PC-9 (cell line): Measurements from ENCODE around the gene RYR3. TPM values are rescaled to one million over a fixed set of nuclear protein-coding genes. Genes with fewer than 3 reads are reported as not detected.

Experiments used
- BruUV-seq: library from RNA; stranded (reverse); fragments of 400-500 nt; replicated peaks from 2 replicates; lab custom pipeline; 2021; lab: Mats Ljungman, UMichigan
- CTCF ChIA-PET: fragments of 300-600 bp; sonication (Branson Sonifier 250); formaldehyde crosslinking; loops from one replicate; lab custom pipeline; 2022; ENCODE audit warnings: antibody characterized with exemption; lab: Charles Lee
- POLR2A ChIA-PET: fragments of 300-600 bp; sonication (Branson Sonifier 250); formaldehyde crosslinking; loops from one replicate; lab custom pipeline; 2022; ENCODE audit warnings: antibody characterized with exemption; ENCODE audit not compliant: unreplicated experiment; lab: Charles Lee
- DNase-seq, 2 experiments: peaks; one replicate each; pipeline versions ENCODE4 v3.0.0 to v3.0.0-alpha.2; 2015 to 2022; ENCODE audit warnings: mixed read lengths in 1 of 2
- H2AFZ ChIP-seq: fragments of 200-600 bp; sonication (generic); 2 replicates; pipeline ENCODE4 v1.8.1; 2017; ENCODE audit warnings: antibody characterized with exemption
- H3F3A ChIP-seq: fragments of 200-600 bp; sonication (generic); 2 replicates; pipeline ENCODE4 v1.8.1; 2017; ENCODE audit warnings: antibody characterized with exemption, mild to moderate bottlenecking, low read depth; ENCODE audit not compliant: insufficient read depth
- H3K27ac ChIP-seq: fragments of 200-600 bp; sonication (generic); 2 replicates; pipeline ENCODE4 v1.6.1; 2016; ENCODE audit warnings: mixed run types
- H3K27me3 ChIP-seq: fragments of 200-600 bp; sonication (generic); 2 replicates; pipeline ENCODE4 v1.6.1; 2016; ENCODE audit warnings: low read depth, mixed run types; ENCODE audit not compliant: insufficient read depth
- H3K36me3 ChIP-seq: fragments of 200-600 bp; sonication (generic); 2 replicates; pipeline ENCODE4 v1.6.1; 2016; ENCODE audit warnings: low read depth, mixed run types
- H3K4me1 ChIP-seq: fragments of 200-600 bp; sonication (generic); replicated peaks from 2 replicates; pipeline ENCODE4 v1.6.1; 2016; ENCODE audit warnings: mixed run types; ENCODE audit not compliant: insufficient read depth
- H3K4me2 ChIP-seq: fragments of 200-600 bp; sonication (generic); 2 replicates; pipeline ENCODE4 v1.6.1; 2017; ENCODE audit warnings: mixed run types
- H3K4me3 ChIP-seq: fragments of 200-600 bp; sonication (generic); 2 replicates; pipeline ENCODE4 v1.6.1; 2016; ENCODE audit warnings: mixed run types
- H3K79me2 ChIP-seq: fragments of 200-600 bp; sonication (generic); 2 replicates; pipeline ENCODE4 v1.6.1; 2017; ENCODE audit warnings: low read depth, mixed run types
- H3K9me2 ChIP-seq: fragments of 200-600 bp; sonication (generic); 2 replicates; pipeline ENCODE4 v1.8.1; 2017; ENCODE audit warnings: mild to moderate bottlenecking; ENCODE audit not compliant: insufficient read depth
- H3K9me3 ChIP-seq: fragments of 200-600 bp; sonication (generic); 2 replicates; pipeline ENCODE4 v1.8.1; 2016; ENCODE audit warnings: low read depth; ENCODE audit not compliant: insufficient read depth
- H4K20me1 ChIP-seq: fragments of 200-600 bp; sonication (generic); 2 replicates; pipeline ENCODE4 v1.8.1; 2017; ENCODE audit not compliant: insufficient read depth
- EZH2 ChIP-seq: fragments of 200-600 bp; sonication (generic); IDR thresholded peaks from 2 replicates; pipeline ENCODE4 v1.8.0; 2017; ENCODE audit warnings: antibody characterized with exemption, low read depth
- intact Hi-C: fragments of 100-400 bp; cut with micrococcal nuclease; formaldehyde crosslinking; loops from one replicate; pipeline ENCODE4 v1.10.0; 2022; ENCODE audit not compliant: unreplicated experiment
- total RNA-seq: library from RNA; stranded (reverse); gene quantifications from 2 replicates; pipeline ENCODE4 v1.2.3, GENCODE V29; 2021
- TF ChIP-seq, protein P1 (sequence below): fragments of 200-600 bp; sonication (generic); conservative IDR thresholded peaks from 2 replicates; pipeline ENCODE4 v1.6.1; 2017; ENCODE audit warnings: mixed run types, antibody characterized with exemption, mild to moderate bottlenecking, moderate library complexity

The RYR3 gene
- total RNA-seq, 1 experiment from 2014 or later = 0.15 TPM

DNA sequence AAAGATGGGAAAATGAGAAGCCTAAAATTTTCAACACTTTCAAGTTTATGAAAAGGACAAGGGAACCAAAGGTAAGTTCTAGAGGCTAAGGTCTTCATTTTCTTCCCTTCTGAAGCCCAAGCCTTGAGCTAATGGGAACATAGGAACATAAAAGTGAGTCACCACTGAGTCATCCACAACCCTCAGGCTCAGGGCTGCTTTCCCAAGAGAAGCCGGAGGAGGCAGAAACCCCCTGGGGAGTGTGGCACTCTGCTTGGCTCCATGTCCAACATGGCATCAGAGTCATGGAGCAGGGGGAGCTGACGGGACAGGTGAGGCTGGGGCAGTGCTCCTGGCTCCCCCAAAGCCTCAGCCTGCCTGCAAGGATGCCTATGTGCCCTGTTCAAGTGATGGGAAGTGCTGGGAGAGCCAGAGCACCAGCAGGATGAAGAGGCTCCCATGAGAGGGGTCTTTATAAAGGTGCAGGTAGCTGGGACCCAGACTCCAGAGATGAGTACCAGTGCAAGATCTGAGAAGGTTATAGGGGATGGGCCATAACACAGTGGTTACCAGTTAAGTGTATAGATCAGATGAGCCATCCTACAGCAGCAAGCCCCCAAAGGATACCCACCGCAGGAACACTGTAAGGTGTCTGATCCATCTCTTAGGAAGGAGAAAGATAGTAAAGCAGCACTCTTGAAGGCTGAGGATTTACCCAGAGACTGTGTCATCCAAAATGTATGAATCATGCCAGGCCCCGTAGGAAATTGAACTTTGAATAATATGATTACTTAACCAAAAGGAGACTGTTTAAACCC lies 31.8 kb upstream of the RYR3 start:
- H3K4me3 ChIP-seq = no peak overlapping the region; the same call in 1 of the 2 replicates
- intact Hi-C loops = loop anchor here (2.0 kb wide), 1 partner anchor 36 kb away; no protein-coding TSS in a partner anchor
- H3K4me2 ChIP-seq = peak overlapping the region; percentile 44
- no peak for TF ChIP-seq EZH2
- TF ChIP-seq, protein P1, sequence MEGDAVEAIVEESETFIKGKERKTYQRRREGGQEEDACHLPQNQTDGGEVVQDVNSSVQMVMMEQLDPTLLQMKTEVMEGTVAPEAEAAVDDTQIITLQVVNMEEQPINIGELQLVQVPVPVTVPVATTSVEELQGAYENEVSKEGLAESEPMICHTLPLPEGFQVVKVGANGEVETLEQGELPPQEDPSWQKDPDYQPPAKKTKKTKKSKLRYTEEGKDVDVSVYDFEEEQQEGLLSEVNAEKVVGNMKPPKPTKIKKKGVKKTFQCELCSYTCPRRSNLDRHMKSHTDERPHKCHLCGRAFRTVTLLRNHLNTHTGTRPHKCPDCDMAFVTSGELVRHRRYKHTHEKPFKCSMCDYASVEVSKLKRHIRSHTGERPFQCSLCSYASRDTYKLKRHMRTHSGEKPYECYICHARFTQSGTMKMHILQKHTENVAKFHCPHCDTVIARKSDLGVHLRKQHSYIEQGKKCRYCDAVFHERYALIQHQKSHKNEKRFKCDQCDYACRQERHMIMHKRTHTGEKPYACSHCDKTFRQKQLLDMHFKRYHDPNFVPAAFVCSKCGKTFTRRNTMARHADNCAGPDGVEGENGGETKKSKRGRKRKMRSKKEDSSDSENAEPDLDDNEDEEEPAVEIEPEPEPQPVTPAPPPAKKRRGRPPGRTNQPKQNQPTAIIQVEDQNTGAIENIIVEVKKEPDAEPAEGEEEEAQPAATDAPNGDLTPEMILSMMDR = no peak
- no peaks in the 10 kb centered on the region for H3K36me3 ChIP-seq
- no peaks in the 10 kb centered on the region for H4K20me1 ChIP-seq
- H2AFZ ChIP-seq = no peak overlapping the region
- H3K79me2 ChIP-seq = no peaks in the 10 kb centered on the region
- peak overlapping the region; percentile 95 for H3K27ac ChIP-seq
- POLR2A ChIA-PET = interaction anchor here (0.6 kb wide), 1 partner anchor 238 kb away, joined by 3 read pairs; no protein-coding TSS in a partner anchor
- H3K9me3 ChIP-seq = 0 out of 2 replicates have a peak, but pooled peaks cover 3% of the 10 kb centered on the region
- no peaks in the 10 kb centered on the region for H3K27me3 ChIP-seq
- peak; percentile 70 to 83 for DNase-seq
- H3K9me2 ChIP-seq = no peaks in the 10 kb centered on the region
- no TSS peak for BruUV-seq
- CTCF ChIA-PET = interaction anchor here (0.6 to 1.2 kb wide), 5 partner anchors 13 to 1740 kb away, joined by 3 to 6 read pairs (median 4); no protein-coding TSS in a partner anchor
- peaks cover 15% of the 10 kb centered on the region; the same call in 1 of the 2 replicates for H3F3A ChIP-seq
- H3K4me1 ChIP-seq = peaks cover 29% of the 10 kb centered on the region

DNA sequence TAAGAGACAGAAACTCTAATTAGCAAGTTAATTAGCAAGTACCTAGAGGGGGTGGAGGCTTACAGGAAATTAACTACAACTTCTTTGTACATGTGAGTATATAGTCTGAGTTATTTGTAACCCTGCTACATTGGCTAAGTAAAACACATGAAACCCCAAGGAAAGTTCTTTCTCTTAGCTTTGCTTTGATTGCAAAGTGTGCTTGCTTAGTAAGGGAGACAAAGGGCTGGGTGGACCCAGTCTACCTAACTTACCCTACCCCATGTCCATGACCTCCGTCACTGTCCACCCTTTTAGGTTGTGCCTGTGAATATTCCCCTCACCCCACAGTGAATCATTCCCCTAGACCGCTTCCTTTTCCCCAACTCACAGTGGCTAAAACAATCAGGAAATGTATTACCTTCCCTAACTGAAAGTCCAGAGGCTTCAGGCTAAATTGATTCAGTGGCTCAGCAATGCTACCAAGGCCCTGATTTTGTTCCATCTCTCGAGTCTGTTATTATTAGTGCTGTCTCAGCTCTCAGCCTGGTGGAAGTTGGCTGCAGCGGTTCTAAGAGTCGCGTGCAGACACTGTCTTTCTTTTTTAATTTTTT lies 31.1 kb upstream of the RYR3 start:
- H3K79me2 ChIP-seq = no peaks in the 10 kb centered on the region
- H3K36me3 ChIP-seq = no peaks in the 10 kb centered on the region
- ChIA-PET POLR2A (no interaction called here), CTCF (interaction anchor here (0.6 to 1.2 kb wide), 3 partner anchors 13 to 1740 kb away, joined by 3 to 5 read pairs (median 5); no protein-coding TSS in a partner anchor)
- no peak overlapping the region for H2AFZ ChIP-seq
- intact Hi-C loops = loop anchor here (2.0 to 10.0 kb wide), 2 partner anchors 37 to 265 kb away; no protein-coding TSS in a partner anchor
- peak overlapping the region; percentile 95 for H3K27ac ChIP-seq
- H3K9me3 ChIP-seq = 0 out of 2 replicates have a peak, but pooled peaks cover 3% of the 10 kb centered on the region
- H3K9me2 ChIP-seq = no peaks in the 10 kb centered on the region
- DNase-seq = peak; percentile 26 to 56
- no peaks in the 10 kb centered on the region for H4K20me1 ChIP-seq
- no peaks in the 10 kb centered on the region for H3K27me3 ChIP-seq
- no TSS peak for BruUV-seq
- H3K4me2 ChIP-seq = peak overlapping the region; percentile 44
- H3K4me3 ChIP-seq = no peak overlapping the region; the same call in 1 of the 2 replicates
- TF ChIP-seq, protein P1 = no peak
- no peak for TF ChIP-seq EZH2
- peaks cover 15% of the 10 kb centered on the region; the same call in 1 of the 2 replicates for H3F3A ChIP-seq
- peaks cover 34% of the 10 kb centered on the region for H3K4me1 ChIP-seq
